HCT116 (cell line): Measurements from ENCODE around the gene CNTN4. TPM values are rescaled to one million over a fixed set of nuclear protein-coding genes. Genes with fewer than 3 reads are reported as not detected.

Experiments used
- ATAC-seq: fragments of 200-7000 bp; cut with Tn5 transposase; 2 replicates; pipeline ENCODE4 v1.9.1; 2020; ENCODE audit warnings: mild to moderate bottlenecking, moderate library complexity
- BruUV-seq: library from RNA; stranded (reverse); fragments of 400-500 nt; replicated peaks from 2 replicates; lab custom pipeline; 2021; lab: Mats Ljungman, UMichigan
- CTCF ChIA-PET: fragments of 300-600 bp; sonication (Branson Sonifier 250); formaldehyde crosslinking; loops from one replicate; lab custom pipeline; 2021; ENCODE audit warnings: antibody characterized with exemption; lab: Charles Lee
- POLR2A ChIA-PET: fragments of 300-600, 350-600 bp; sonication (Branson Sonifier 250); formaldehyde crosslinking; loops from one replicate; lab custom pipeline; 2021; ENCODE audit warnings: antibody characterized with exemption; lab: Charles Lee
- RAD21 ChIA-PET, 2 experiments: fragments of 300-600 bp; sonication (Branson Sonifier 250); formaldehyde crosslinking; loops; one replicate each; lab custom pipeline; 2023; ENCODE audit warnings: low total read pairs in 2 of 2; ENCODE audit not compliant: uncharacterized antibody in 2 of 2, unreplicated experiment in 2 of 2, low non-redundant PET in 1 of 2; lab: Charles Lee
- DNase-seq: peaks from one replicate; pipeline ENCODE4 v3.0.0-alpha.2; 2010; ENCODE audit warnings: low read depth, low spot score
- H2AFZ ChIP-seq: fragments of 200-600 bp; shearing (Covaris generic), sonication (generic); 2 replicates; pipeline ENCODE4 v1.6.1; 2017; ENCODE audit warnings: low read depth, mixed run types, mixed read lengths, antibody characterized with exemption, low read length; ENCODE audit not compliant: poor library complexity, severe bottlenecking
- H3K27ac ChIP-seq: 2 replicates; pipeline ENCODE4 v1.5.1; 2012; ENCODE audit warnings: low read depth, low read length
- H3K27me3 ChIP-seq: fragments of 200-600 bp; sonication (generic); 2 replicates; pipeline ENCODE4 v1.6.1; 2016; ENCODE audit warnings: mixed run types, low read length, mixed read lengths; ENCODE audit not compliant: insufficient read depth
- H3K36me3 ChIP-seq, 2 experiments: fragments of 200-500 bp in 1 of 2; fragments of 200-600 bp in 1 of 2; sonication (Bioruptor generic) in 1 of 2; sonication (generic) in 1 of 2; 2 replicates each; pipeline versions ENCODE4 v1.5.1 to v1.6.1; 2014 to 2016; ENCODE audit warnings: low read length in 2 of 2, inconsistent platforms in 1 of 2, mixed read lengths in 1 of 2, mixed run types in 1 of 2; ENCODE audit not compliant: insufficient read depth in 2 of 2, control insufficient read depth in 1 of 2
- H3K4me1 ChIP-seq, 2 experiments: fragments of 200-600 bp in 1 of 2; sonication (generic) in 1 of 2; 2 replicates each; pipeline versions ENCODE4 v1.5.1 to v1.6.1; 2012 to 2017; ENCODE audit warnings: low read length in 2 of 2, inconsistent platforms in 1 of 2, mild to moderate bottlenecking in 1 of 2, mixed read lengths in 1 of 2, mixed run types in 1 of 2, moderate library complexity in 1 of 2; ENCODE audit not compliant: insufficient read depth in 2 of 2, control insufficient read depth in 1 of 2
- H3K4me2 ChIP-seq: fragments of 200-600 bp; sonication (generic); 2 replicates; pipeline ENCODE4 v1.6.1; 2017; ENCODE audit warnings: mixed run types, low read length, mixed read lengths
- H3K4me3 ChIP-seq, 2 experiments: fragments of 200-600 bp in 1 of 2; sonication (generic) in 1 of 2; replicated peaks in 1 of 2; 2 replicates each; pipeline ENCODE4 v1.5.1; 2011 to 2016; ENCODE audit warnings: low read length in 2 of 2, control low read depth in 1 of 2, low read depth in 1 of 2, mild to moderate bottlenecking in 1 of 2, mixed read lengths in 1 of 2, mixed run types in 1 of 2
- H3K79me2 ChIP-seq: fragments of 200-600 bp; sonication (generic); 2 replicates; pipeline ENCODE4 v1.6.1; 2017; ENCODE audit warnings: mild to moderate bottlenecking, mixed run types, low read length, moderate library complexity, mixed read lengths; ENCODE audit not compliant: insufficient read depth
- H3K9ac ChIP-seq: fragments of 200-600 bp; sonication (generic); 2 replicates; pipeline ENCODE4 v1.6.1; 2016; ENCODE audit warnings: low read length, mixed read lengths
- H3K9me2 ChIP-seq: fragments of 200-600 bp; sonication (generic), shearing (Covaris generic); 2 replicates; pipeline ENCODE4 v1.6.1; 2017; ENCODE audit warnings: mixed run types, mild to moderate bottlenecking, moderate library complexity; ENCODE audit not compliant: insufficient read depth
- H3K9me3 ChIP-seq, 2 experiments: fragments of 200-500 bp in 1 of 2; fragments of 200-600 bp in 1 of 2; sonication (Bioruptor generic) in 1 of 2; sonication (generic) in 1 of 2; 2 replicates each; pipeline ENCODE4 v1.6.1; 2014 to 2017; ENCODE audit warnings: low read length in 2 of 2, mixed read lengths in 2 of 2, inconsistent platforms in 1 of 2, low read depth in 1 of 2, mild to moderate bottlenecking in 1 of 2, mixed run types in 1 of 2, moderate library complexity in 1 of 2; ENCODE audit not compliant: control insufficient read depth in 1 of 2, insufficient read depth in 1 of 2
- H4K20me1 ChIP-seq: fragments of 200-600 bp; sonication (generic), shearing (Covaris generic); 2 replicates; pipeline ENCODE4 v1.6.1; 2017; ENCODE audit warnings: mixed run types, mild to moderate bottlenecking, moderate library complexity; ENCODE audit not compliant: insufficient read depth
- ATF3 ChIP-seq: IDR thresholded peaks from 2 replicates; pipeline ENCODE4 v1.6.1; 2012
- CEBPB ChIP-seq: IDR thresholded peaks from 2 replicates; pipeline ENCODE4 v1.6.1; 2012; ENCODE audit warnings: low read depth
- CTCF ChIP-seq, 3 experiments: fragments of 200-600 bp in 1 of 3; sonication (generic) in 1 of 3; IDR thresholded peaks in 2 of 3; conservative IDR thresholded peaks in 1 of 3; 2 replicates each; pipeline ENCODE4 v1.5.1; 2012 to 2017; ENCODE audit warnings: low read depth in 2 of 3, low read length in 2 of 3, antibody characterized with exemption in 1 of 3, borderline replicate concordance in 1 of 3, control low read depth in 1 of 3, mild to moderate bottlenecking in 1 of 3, mixed read lengths in 1 of 3, mixed run types in 1 of 3, moderate library complexity in 1 of 3; ENCODE audit not compliant: insufficient read depth in 1 of 3
- EZH2 ChIP-seq: fragments of 200-600 bp; sonication (generic); IDR thresholded peaks from 2 replicates; pipeline ENCODE4 v1.6.1; 2017; ENCODE audit warnings: antibody characterized with exemption, mixed run types
- FOSL1 ChIP-seq: IDR thresholded peaks from 2 replicates; pipeline ENCODE4 v1.6.1; 2012; ENCODE audit warnings: low read depth
- MAX ChIP-seq: IDR thresholded peaks from 2 replicates; pipeline ENCODE4 v1.6.1; 2012
- POLR2AphosphoS5 ChIP-seq: IDR thresholded peaks from 2 replicates; pipeline ENCODE4 v1.6.1; 2011; ENCODE audit warnings: mild to moderate bottlenecking, low read depth, low read length, moderate library complexity
- RAD21 ChIP-seq: IDR thresholded peaks from 2 replicates; pipeline ENCODE4 v1.6.1; 2012; ENCODE audit warnings: low read depth, mild to moderate bottlenecking
- REST ChIP-seq: IDR thresholded peaks from 2 replicates; pipeline ENCODE4 v1.6.1; 2012; ENCODE audit warnings: low read depth
- SRF ChIP-seq: IDR thresholded peaks from 2 replicates; pipeline ENCODE4 v1.6.1; 2012; ENCODE audit warnings: low read depth
- YY1 ChIP-seq: IDR thresholded peaks from 2 replicates; pipeline ENCODE4 v1.6.1; 2011; ENCODE audit warnings: low read length, low read depth, moderate library complexity, mild to moderate bottlenecking; ENCODE audit not compliant: insufficient replicate concordance; ENCODE audit errors: extremely low read depth
- ZBTB33 ChIP-seq: IDR thresholded peaks from 2 replicates; pipeline ENCODE4 v1.6.1; 2011; ENCODE audit warnings: mild to moderate bottlenecking, low read length, moderate library complexity; ENCODE audit not compliant: insufficient replicate concordance; ENCODE audit errors: extremely low read depth
- intact Hi-C: fragments of 100-400 bp; cut with micrococcal nuclease; formaldehyde crosslinking; loops from 2 replicates; pipeline ENCODE4 v1.10.0; 2022
- total RNA-seq: library from RNA; stranded (reverse); gene quantifications from one replicate; pipeline ENCODE4 v1.2.1, GENCODE V29; 2021; ENCODE audit not compliant: unreplicated experiment

Gene CNTN4
- total RNA-seq, 1 experiment from 2014 or later: not detected

GRCh38 chr3:2468816-2469215 is 370.1 kb downstream of the CNTN4 start (continued):
- TF ChIP-seq REST (no peak), SRF (no peak), ATF3 (no peak), POLR2AphosphoS5 (no peak), YY1 (no peak), ZBTB33 (no peak), FOSL1 (no peak), EZH2 (no peak), RAD21 (no peak), CEBPB (no peak)

GRCh38 chr3:2476996-2477395 is 378.3 kb downstream of the CNTN4 start:
- H3K9me2 ChIP-seq: no peaks in the 10 kb centered on the region
- no peak overlapping the region for H2AFZ ChIP-seq
- no peak overlapping the region for H3K4me2 ChIP-seq
- BruUV-seq: no TSS peak
- H3K9ac ChIP-seq: no peak overlapping the region
- H3K9me3 ChIP-seq: peaks cover 0 to 13% of the 10 kb centered on the region in 2 experiments; a peak in 2 of 4 replicates
- H3K27ac ChIP-seq: no peak overlapping the region
- H3K79me2 ChIP-seq: no peaks in the 10 kb centered on the region
- RAD21 ChIA-PET: no interaction called here
- no peak for ATAC-seq
- no peak overlapping the region for H3K4me3 ChIP-seq
- intact Hi-C loops: no loop called here
- H3K27me3 ChIP-seq: no peaks in the 10 kb centered on the region
- TF ChIP-seq CTCF (IDR thresholded peaks at IDR 0.05 in 2 of 3, conservative IDR thresholded peaks at IDR 0.05 in 1 of 3; ENCODE audit: borderline replicate concordance in 1 of 3, insufficient read depth in 1 of 3, low read depth in 2 of 3, low read length in 2 of 3) (no peak), MAX (no peak)
- POLR2A ChIA-PET: no interaction called here
- no peaks in the 10 kb centered on the region for H3K4me1 ChIP-seq
- CTCF ChIA-PET: no interaction called here
- H4K20me1 ChIP-seq: no peaks in the 10 kb centered on the region
- no peak for DNase-seq
- H3K36me3 ChIP-seq: no peaks in the 10 kb centered on the region
